HG02943 (cell line): ENCODE results near the gene ARHGEF33.

Experiments used
- ATAC-seq: cut with Tn5 transposase; IDR thresholded peaks from one replicate; pipeline ENCODE4 v1.9.1; 2021; ENCODE audit warnings: mild to moderate bottlenecking, low read depth, moderate library complexity; ENCODE audit not compliant: unreplicated experiment

ARHGEF33 gene

GRCh38 chr2:39007875-39008504 lies 118.3 kb downstream of the ARHGEF33 start:
- ATAC-seq = no peak

DNA sequence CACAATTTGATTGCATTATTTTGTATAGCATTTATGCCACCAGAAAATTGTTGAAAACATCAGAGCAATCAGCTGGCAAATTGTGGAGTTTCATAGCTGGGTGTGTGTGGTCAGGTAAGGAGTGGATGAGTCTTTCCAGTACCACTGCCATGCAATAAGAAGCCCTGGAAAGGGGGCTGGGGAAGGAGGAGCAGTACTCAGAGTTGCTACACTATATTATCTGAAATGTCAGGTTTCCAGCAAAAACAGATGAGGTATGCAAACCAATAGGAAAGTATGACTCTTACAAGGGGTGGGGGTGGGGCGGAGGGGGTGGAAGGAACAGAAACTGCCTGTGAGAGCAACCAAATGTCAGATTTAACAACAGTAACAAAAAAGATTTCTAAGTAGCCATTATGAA lies 119.0 kb downstream of the ARHGEF33 start:
- ATAC-seq = no peak

DNA sequence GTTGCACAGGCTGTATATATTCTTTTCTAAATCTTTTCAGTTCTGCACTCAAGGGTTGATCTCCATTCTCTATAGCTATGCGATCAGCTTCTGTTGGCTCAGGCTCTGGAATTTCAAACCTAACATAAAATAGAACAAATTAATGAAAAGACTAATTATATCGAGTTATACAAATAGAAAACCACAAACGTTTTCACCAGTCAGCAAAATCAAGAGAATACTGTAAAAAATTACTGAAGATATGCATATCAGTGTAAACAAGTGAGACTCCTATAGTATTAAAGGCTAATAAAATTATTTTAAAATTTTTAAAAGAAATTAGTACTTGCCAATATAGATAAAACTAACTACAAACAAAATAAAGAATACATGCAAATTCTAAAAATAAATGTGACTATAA lies 124.2 kb downstream of the ARHGEF33 start:
- no peak for ATAC-seq

- ATAC-seq = no peak
These were observed 125.7 kb downstream of the ARHGEF33 start for GRCh38 chr2:39015424-39015823.

DNA sequence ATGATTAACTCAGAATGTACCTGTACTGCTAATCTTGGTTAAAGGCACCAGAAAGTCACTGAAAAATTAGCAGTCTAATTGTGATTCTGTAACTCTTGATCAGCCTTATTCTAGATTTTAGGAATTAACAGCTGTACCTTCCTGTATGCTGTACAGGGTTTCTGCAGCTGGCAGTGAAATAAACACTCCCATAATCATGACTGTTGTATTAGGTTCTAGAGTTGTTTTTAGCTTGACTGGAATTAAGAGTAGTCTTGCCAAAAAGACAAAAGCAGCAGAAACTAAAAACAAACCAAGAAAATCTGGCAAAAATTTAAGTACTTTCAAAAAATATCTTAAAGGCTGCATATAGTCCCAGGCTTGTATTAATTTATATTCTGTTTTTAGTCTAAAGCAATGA lies 127.7 kb downstream of the ARHGEF33 start:
- no peak for ATAC-seq

DNA sequence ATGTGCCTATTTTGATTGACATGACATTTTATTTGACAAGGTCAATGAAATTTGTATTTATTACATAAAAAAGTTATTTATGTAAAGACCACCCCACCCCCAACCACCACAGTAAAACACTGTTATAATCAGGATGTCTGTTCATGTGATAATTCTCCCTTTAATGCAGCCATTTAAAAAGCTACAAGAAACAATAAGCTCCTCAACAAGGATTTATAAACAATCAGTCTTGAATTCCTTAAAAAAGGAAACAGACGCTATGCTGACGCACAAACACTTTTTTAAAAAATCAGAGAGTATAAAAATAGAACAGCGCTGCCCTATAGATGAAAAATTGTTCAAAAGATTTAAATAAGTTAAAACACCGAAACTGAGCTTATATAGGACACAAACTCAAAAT lies 129.0 kb downstream of the ARHGEF33 start:
- ATAC-seq = no peak

DNA sequence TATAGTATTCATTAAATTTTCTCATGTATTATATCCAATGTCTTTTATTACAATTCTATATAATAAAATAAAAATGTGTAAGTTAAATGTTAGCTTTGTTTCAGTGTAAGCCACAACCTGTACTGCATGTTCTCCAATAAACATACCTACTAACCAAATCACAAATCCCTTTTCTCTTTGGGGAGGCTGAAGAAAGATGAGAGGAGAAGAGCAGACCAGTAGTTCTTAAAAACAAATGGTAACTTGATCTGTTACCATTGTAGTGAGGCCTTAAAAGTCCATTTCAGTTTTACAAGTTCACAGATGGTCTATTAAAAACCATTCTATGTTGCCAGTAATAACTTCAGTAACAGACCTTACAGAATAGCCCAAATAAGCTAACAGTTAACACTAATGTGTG lies 130.7 kb downstream of the ARHGEF33 start:
- no peak for ATAC-seq

GRCh38 chr2:39022642-39023235 lies 133.1 kb downstream of the ARHGEF33 start:
- ATAC-seq = no peak

DNA sequence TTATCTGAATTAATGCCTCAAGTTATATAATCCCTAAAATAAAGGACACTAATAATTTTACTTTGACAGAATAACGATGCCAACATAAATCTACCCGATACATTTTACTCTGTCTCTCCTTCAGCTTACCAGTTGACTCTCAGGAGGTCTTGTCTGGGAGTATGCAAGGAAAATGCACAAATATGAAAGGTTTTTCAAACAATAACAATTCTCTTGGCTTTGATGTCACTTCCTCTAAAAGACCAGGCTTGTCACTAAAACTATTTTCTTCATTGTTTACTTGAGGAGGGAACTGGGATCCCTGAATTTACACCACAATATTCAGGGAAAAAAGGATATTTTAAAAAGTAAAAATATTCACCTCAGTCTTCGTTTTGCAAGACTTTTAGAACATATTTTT lies 134.0 kb downstream of the ARHGEF33 start:
- no peak for ATAC-seq

- no peak for ATAC-seq
These were observed 135.2 kb downstream of the ARHGEF33 start for GRCh38 chr2:39024833-39025232.
